Endodermal cell (in vitro differentiated cells): Measurements from ENCODE around the gene TRPM3. TPM values are rescaled to one million over a fixed set of nuclear protein-coding genes. Genes with fewer than 3 reads are reported as not detected.

Experiments used
- DNase-seq: peaks from one replicate; pipeline ENCODE4 v3.0.0-alpha.2; 2017
- H3K27ac ChIP-seq: 2 replicates; pipeline ENCODE4 v1.5.1; 2013; ENCODE audit warnings: mild to moderate bottlenecking, low read depth, low read length, moderate library complexity
- H3K27me3 ChIP-seq: 2 replicates; pipeline ENCODE4 v1.6.1; 2013; ENCODE audit warnings: mild to moderate bottlenecking, low read length, moderate library complexity; ENCODE audit not compliant: insufficient read depth, control insufficient read depth, poor library complexity, severe bottlenecking
- H3K36me3 ChIP-seq: 2 replicates; pipeline ENCODE4 v1.7.0; 2013; ENCODE audit warnings: mild to moderate bottlenecking, low read length, moderate library complexity; ENCODE audit not compliant: control insufficient read depth, insufficient read depth
- H3K4me1 ChIP-seq: one replicate; pipeline ENCODE4 v1.7.0; 2013; ENCODE audit warnings: low read length; ENCODE audit not compliant: control insufficient read depth, insufficient read depth
- H3K4me3 ChIP-seq: 2 replicates; pipeline ENCODE4 v1.5.1; 2013; ENCODE audit warnings: mild to moderate bottlenecking, low read length, moderate library complexity
- H3K9ac ChIP-seq: 2 replicates; pipeline ENCODE4 v1.6.1; 2013; ENCODE audit warnings: mild to moderate bottlenecking, low read length, moderate library complexity; ENCODE audit not compliant: poor library complexity, severe bottlenecking; ENCODE audit errors: extremely low read depth
- H3K9me3 ChIP-seq: 2 replicates; pipeline ENCODE4 v1.6.1; 2013; ENCODE audit warnings: mild to moderate bottlenecking, low read length, moderate library complexity; ENCODE audit not compliant: control insufficient read depth
- H3K27ac Mint-ChIP-seq: 2 replicates; pipeline ENCODE4 v1.8.0; 2020; ENCODE audit warnings: mixed read lengths
- H3K27me3 Mint-ChIP-seq: 2 replicates; pipeline ENCODE4 v1.8.0; 2021; ENCODE audit warnings: mild to moderate bottlenecking, mixed read lengths; ENCODE audit not compliant: insufficient read depth
- H3K36me3 Mint-ChIP-seq: 2 replicates; pipeline ENCODE4 v1.8.0; 2020; ENCODE audit warnings: low read depth, mixed read lengths
- H3K4me1 Mint-ChIP-seq: 2 replicates; pipeline ENCODE4 v1.8.0; 2020; ENCODE audit warnings: mixed read lengths
- H3K4me3 Mint-ChIP-seq: 2 replicates; pipeline ENCODE4 v1.8.0; 2020; ENCODE audit warnings: mild to moderate bottlenecking, moderate library complexity, mixed read lengths
- H3K9me3 Mint-ChIP-seq: 2 replicates; pipeline ENCODE4 v1.8.0; 2020; ENCODE audit warnings: mild to moderate bottlenecking, mixed read lengths
- CTCF ChIP-seq: fragments of 200-600 bp; sonication (generic); conservative IDR thresholded peaks from 2 replicates; pipeline ENCODE4 v1.5.0; 2021; ENCODE audit warnings: antibody characterized with exemption, mild to moderate bottlenecking
- WGBS, 2 experiments: methylation state at CpG; one replicate each; pipeline versions ENCODE4 v1.1.5 to v1.1.7; 2013; ENCODE audit warnings: missing lambda C conversion rate in 2 of 2, mixed read lengths in 1 of 2; ENCODE audit not compliant: insufficient coverage in 1 of 2, insufficient read length in 1 of 2; 5-methylcytosine and 5-hydroxymethylcytosine counted together
- total RNA-seq, 2 donors: library from RNA; stranded (reverse); fragmentation: NEBNext Ultra II Directional in 1 of 2; extraction: Animal tissue kit (Norgen Biotek cat#: 25700) in 1 of 2; gene quantifications; 2 replicates in 1 of 2; 3 replicates in 1 of 2; pipeline ENCODE4 v1.2.1, GENCODE V29; 2021

The TRPM3 gene
- total RNA-seq, 2 donors from 2014 or later, result 1.8 to 2.5 TPM

GRCh38 chr9:70924895-70925547, 196.4 kb downstream of the TRPM3 start:
- DNase-seq, result peak; percentile 58
- Mint-ChIP-seq H3K36me3 (peaks cover 3% of the 10 kb centered on the region), H3K9me3 (peaks cover 1% of the 10 kb centered on the region), H3K27me3 (no peaks in the 10 kb centered on the region), H3K4me3 (no peak overlapping the region), H3K27ac (no peak overlapping the region), H3K4me1 (peaks cover 4% of the 10 kb centered on the region)
- Histone ChIP-seq H3K9ac (no peak overlapping the region), H3K4me3 (no peak overlapping the region), H3K4me1 (no peaks in the 10 kb centered on the region), H3K27me3 (no peaks in the 10 kb centered on the region), H3K36me3 (no peaks in the 10 kb centered on the region), H3K9me3 (no peaks in the 10 kb centered on the region), H3K27ac (no peak overlapping the region)
- WGBS, 2 experiments, result 45 to 52% methylated on average over 4 to 9 of the region's 9 CpGs
- TF ChIP-seq CTCF, result peak; percentile 92

- Mint-ChIP-seq H3K27me3 (no peaks in the 10 kb centered on the region), H3K4me3 (no peak overlapping the region), H3K4me1 (peaks cover 4% of the 10 kb centered on the region), H3K27ac (no peak overlapping the region), H3K36me3 (peaks cover 3% of the 10 kb centered on the region), H3K9me3 (peaks cover 1% of the 10 kb centered on the region)
- TF ChIP-seq CTCF, result no peak
- Histone ChIP-seq H3K4me3 (no peak overlapping the region), H3K36me3 (no peaks in the 10 kb centered on the region), H3K27ac (no peak overlapping the region), H3K4me1 (no peaks in the 10 kb centered on the region), H3K9me3 (no peaks in the 10 kb centered on the region), H3K27me3 (no peaks in the 10 kb centered on the region), H3K9ac (no peak overlapping the region)
- 91 to 98% methylated on average over 5 to 6 of the region's 6 CpGs for WGBS, 2 experiments
- DNase-seq, result no peak
These were observed 197.0 kb downstream of the TRPM3 start for GRCh38 chr9:70924380-70924779.

GRCh38 chr9:70923961-70924360, 197.5 kb downstream of the TRPM3 start:
- H3K36me3 ChIP-seq, result no peaks in the 10 kb centered on the region
- no peak for TF ChIP-seq CTCF
- peaks cover 1% of the 10 kb centered on the region for H3K9me3 Mint-ChIP-seq
- DNase-seq, result no peak
- H3K9me3 ChIP-seq, result no peaks in the 10 kb centered on the region
- no peak overlapping the region for H3K4me3 Mint-ChIP-seq
- H3K27ac Mint-ChIP-seq, result no peak overlapping the region
- no peaks in the 10 kb centered on the region for H3K27me3 ChIP-seq
- H3K27ac ChIP-seq, result no peak overlapping the region
- peaks cover 3% of the 10 kb centered on the region for H3K36me3 Mint-ChIP-seq
- peaks cover 4% of the 10 kb centered on the region for H3K4me1 Mint-ChIP-seq
- WGBS, 2 experiments, result 70% methylated on average over 1 of the region's 1 CpG; no CpG with 5 or more reads in 1 of the 2 experiments
- no peaks in the 10 kb centered on the region for H3K4me1 ChIP-seq
- no peak overlapping the region for H3K9ac ChIP-seq
- no peak overlapping the region for H3K4me3 ChIP-seq
- no peaks in the 10 kb centered on the region for H3K27me3 Mint-ChIP-seq
